Activated effector memory CD4-positive, alpha-beta T cell treated with Interleukin-2 at 50 U/mL for 16 hours (primary cell): ENCODE data around the gene OPCML.

ENCODE experiments used
- DNase-seq: peaks from one replicate; pipeline ENCODE4 v3.0.0-alpha.2; 2020

The OPCML gene

GRCh38 chr11:133015457-133015856 lies 516.8 kb downstream of the OPCML start:
- no peak for DNase-seq

- DNase-seq: no peak
Measured at GRCh38 chr11:133014337-133014736, 518.0 kb downstream of the OPCML start.

GRCh38 chr11:133012803-133013202 lies 519.5 kb downstream of the OPCML start:
- DNase-seq: no peak

GRCh38 chr11:133011604-133012003 lies 520.7 kb downstream of the OPCML start:
- DNase-seq: no peak

GRCh38 chr11:133007027-133007584 lies 525.2 kb downstream of the OPCML start:
- DNase-seq: no peak

GRCh38 chr11:133004369-133004768 lies 527.9 kb downstream of the OPCML start:
- DNase-seq: no peak

GRCh38 chr11:132999516-132999915 lies 532.8 kb downstream of the OPCML start:
- DNase-seq: no peak

- no peak for DNase-seq
Measured at GRCh38 chr11:132999031-132999430, 533.3 kb downstream of the OPCML start.

GRCh38 chr11:132997396-132997795 lies 534.9 kb downstream of the OPCML start:
- DNase-seq: no peak

GRCh38 chr11:132994966-132995365 lies 537.3 kb downstream of the OPCML start:
- no peak for DNase-seq

- no peak for DNase-seq
Measured at GRCh38 chr11:132993991-132994502, 538.3 kb downstream of the OPCML start.

- DNase-seq: no peak
Measured at GRCh38 chr11:132992838-132993631, 539.3 kb downstream of the OPCML start.

- no peak for DNase-seq
Measured at GRCh38 chr11:132988411-132988810, 543.9 kb downstream of the OPCML start.

GRCh38 chr11:132987936-132988335 lies 544.4 kb downstream of the OPCML start:
- DNase-seq: no peak

GRCh38 chr11:132983641-132983978 lies 548.7 kb downstream of the OPCML start:
- DNase-seq: no peak

GRCh38 chr11:132982772-132983640 lies 549.3 kb downstream of the OPCML start:
- no peak for DNase-seq

GRCh38 chr11:132981131-132981956 lies 551.0 kb downstream of the OPCML start:
- no peak for DNase-seq

- DNase-seq: no peak
Measured at GRCh38 chr11:132980670-132981069, 551.6 kb downstream of the OPCML start.

GRCh38 chr11:132977746-132978145 lies 554.6 kb downstream of the OPCML start:
- no peak for DNase-seq

GRCh38 chr11:132977241-132977640 lies 555.1 kb downstream of the OPCML start:
- DNase-seq: no peak

- DNase-seq: no peak
Measured at GRCh38 chr11:132976115-132976514, 556.2 kb downstream of the OPCML start.

GRCh38 chr11:132973686-132974085 lies 558.6 kb downstream of the OPCML start:
- no peak for DNase-seq

- no peak for DNase-seq
Measured at GRCh38 chr11:132972565-132972964, 559.7 kb downstream of the OPCML start.
